ENCODE results near the gene PDE6A. TPM values are rescaled to one million over a fixed set of nuclear protein-coding genes. Genes with fewer than 3 reads are reported as not detected.

Gene PDE6A
- total RNA-seq, 1 experiment from 2014 or later = not detected

GRCh38 chr5:149924486-149924885 lies 20.1 kb downstream of the PDE6A start:
- Histone ChIP-seq H2BK15ac (ENCODE audit: low read depth, low read length) (no peak overlapping the region), H3K4me1 (ENCODE audit: insufficient read depth, low read length) (no peaks in the 10 kb centered on the region), H3T11ph (ENCODE audit: low read length) (no peak overlapping the region), H2BK120ac (ENCODE audit: low read depth, low read length, poor library complexity, severe bottlenecking) (no peak overlapping the region), H4K5ac (ENCODE audit: insufficient read length, low read depth, low read length) (no peak overlapping the region), H3K9ac (ENCODE audit: extremely low read depth, insufficient read length, low read length) (no peak overlapping the region), H4K20me1 (ENCODE audit: control insufficient read depth, insufficient read depth, insufficient read length) (no peaks in the 10 kb centered on the region), H4K8ac (replicated peaks; ENCODE audit: insufficient read length, low read depth, low read length) (no peak overlapping the region), H2AFZ (ENCODE audit: low read length) (no peak overlapping the region), H3K9me3 (ENCODE audit: control insufficient read depth, low read depth, low read length) (no peaks in the 10 kb centered on the region), H3K4me2 (ENCODE audit: insufficient read depth, insufficient read length, low read length) (no peak overlapping the region), H3K27me3 (ENCODE audit: insufficient read depth, low read length) (no peaks in the 10 kb centered on the region), H3K4ac (ENCODE audit: low read depth, low read length) (no peak overlapping the region), H2BK20ac (ENCODE audit: low read depth, low read length, poor library complexity, severe bottlenecking) (no peak overlapping the region), H3K23me2 (ENCODE audit: insufficient read length, low read depth, low read length, poor library complexity, severe bottlenecking) (no peaks in the 10 kb centered on the region), H2BK12ac (ENCODE audit: insufficient read length, low read depth, low read length) (no peak overlapping the region), H4K91ac (ENCODE audit: insufficient read length, low read depth, low read length) (no peak overlapping the region), H3K23ac (ENCODE audit: insufficient read length, low read depth, low read length) (no peak overlapping the region), H3K27ac (ENCODE audit: insufficient read length, low read depth, low read length) (no peak overlapping the region), H3K14ac (ENCODE audit: insufficient read depth, low read length) (no peak overlapping the region), H2BK5ac (ENCODE audit: insufficient read length, low read length) (no peak overlapping the region), H3K79me1 (ENCODE audit: insufficient read depth, low read depth, low read length, poor library complexity, severe bottlenecking) (no peaks in the 10 kb centered on the region), H3K79me2 (ENCODE audit: insufficient read depth, low read length) (no peaks in the 10 kb centered on the region), H3K18ac (ENCODE audit: insufficient read length, low read depth, low read length) (no peak overlapping the region), H2AK5ac (ENCODE audit: insufficient read length, low read length) (no peak overlapping the region), H3K56ac (ENCODE audit: insufficient read length, low read depth, low read length) (no peak overlapping the region)
- TF ChIP-seq CTCF (conservative IDR thresholded peaks at IDR 0.05) = no peak
- H3K27ac Mint-ChIP-seq = no peak overlapping the region
- no peak overlapping the region for H3K4me3 Mint-ChIP-seq
- peaks cover 2% of the 10 kb centered on the region; the same call in 1 of the 2 replicates for H3K27me3 Mint-ChIP-seq (ENCODE audit: low read depth)
- no peak for DNase-seq
- no CpG with 5 or more reads among the region's 5 CpGs for WGBS (ENCODE audit: extremely low coverage, insufficient read length, low lambda C conversion rate)
- no peaks in the 10 kb centered on the region for H3K36me3 Mint-ChIP-seq (ENCODE audit: insufficient read depth in 1 of 3, low read depth in 3 of 3)
- H3K4me1 Mint-ChIP-seq = no peaks in the 10 kb centered on the region
- H3K9me3 Mint-ChIP-seq = no peaks in the 10 kb centered on the region
